A673 (cell line): Measurements from ENCODE around the gene FAM222B. TPM values are rescaled to one million over a fixed set of nuclear protein-coding genes. Genes with fewer than 3 reads are reported as not detected.
"Not testable (repeated sequence)": the region's sequence is repeated elsewhere in the genome, so short reads cannot be mapped to it uniquely, and the experiment has no call there.

Experiments used
- BruUV-seq: library from RNA; stranded (reverse); fragments of 400-500 nt; replicated peaks from 2 replicates; lab custom pipeline; 2021; lab: Mats Ljungman, UMichigan
- CTCF ChIA-PET: fragments of 300-600 bp; sonication (Branson Sonifier 250); formaldehyde crosslinking; loops from one replicate; lab custom pipeline; 2022; ENCODE audit warnings: antibody characterized with exemption; lab: Charles Lee
- POLR2A ChIA-PET: fragments of 300-600 bp; sonication (Branson Sonifier 250); formaldehyde crosslinking; loops from one replicate; lab custom pipeline; 2022; ENCODE audit warnings: antibody characterized with exemption; ENCODE audit not compliant: low non-redundant PET; lab: Charles Lee
- DNase-seq: peaks from one replicate; pipeline ENCODE4 v3.0.0-alpha.2; 2015; ENCODE audit warnings: low spot score
- H3K27ac ChIP-seq: fragments of 200-600 bp; sonication (generic); 2 replicates; pipeline ENCODE4 v1.5.1; 2016; ENCODE audit warnings: mixed run types, low read depth, mild to moderate bottlenecking, mixed read lengths, antibody characterized with exemption, low read length; ENCODE audit not compliant: poor library complexity, severe bottlenecking
- H3K27me3 ChIP-seq: fragments of 200-600 bp; sonication (generic); replicated peaks from 2 replicates; pipeline ENCODE4 v1.6.1; 2017; ENCODE audit warnings: mixed run types, low read depth, mild to moderate bottlenecking, mixed read lengths, antibody characterized with exemption, low read length; ENCODE audit not compliant: insufficient read depth, poor library complexity
- H3K36me3 ChIP-seq: fragments of 200-600 bp; sonication (generic); 2 replicates; pipeline ENCODE4 v1.6.1; 2016; ENCODE audit warnings: mixed run types, mild to moderate bottlenecking, mixed read lengths, antibody characterized with exemption, low read length; ENCODE audit not compliant: insufficient read depth, poor library complexity, severe bottlenecking
- H3K4me1 ChIP-seq: fragments of 200-600 bp; sonication (generic); 2 replicates; pipeline ENCODE4 v1.6.1; 2017; ENCODE audit warnings: mixed run types, mild to moderate bottlenecking, mixed read lengths, antibody characterized with exemption, low read length; ENCODE audit not compliant: insufficient read depth, poor library complexity, severe bottlenecking
- H3K4me3 ChIP-seq: fragments of 200-600 bp; sonication (generic); 2 replicates; pipeline ENCODE4 v1.5.1; 2016; ENCODE audit warnings: low read depth, mixed run types, mild to moderate bottlenecking, mixed read lengths, low read length; ENCODE audit not compliant: poor library complexity, severe bottlenecking
- H3K9me3 ChIP-seq: fragments of 200-600 bp; sonication (generic); 2 replicates; pipeline ENCODE4 v1.6.1; 2016; ENCODE audit warnings: mixed run types, low read depth, mild to moderate bottlenecking, mixed read lengths, antibody characterized with exemption, low read length; ENCODE audit not compliant: poor library complexity, severe bottlenecking
- EZH2 ChIP-seq: fragments of 200-600 bp; sonication (generic); IDR thresholded peaks from 2 replicates; pipeline ENCODE4 v1.6.1; 2017; ENCODE audit warnings: borderline replicate concordance, low read depth, mild to moderate bottlenecking, mixed read lengths, antibody characterized with exemption, low read length; ENCODE audit not compliant: poor library complexity, severe bottlenecking
- intact Hi-C: fragments of 100-400 bp; cut with micrococcal nuclease; formaldehyde crosslinking; loops from one replicate; pipeline ENCODE4 v1.10.0; 2022; ENCODE audit not compliant: unreplicated experiment
- total RNA-seq: library from RNA; stranded (reverse); gene quantifications from 2 replicates; pipeline ENCODE4 v1.2.3, GENCODE V29; 2021
- TF ChIP-seq, protein P1 (sequence below): fragments of 300-800, 200-600 bp; sonication (generic); conservative IDR thresholded peaks from 2 replicates; pipeline ENCODE4 v1.5.1; 2017; ENCODE audit warnings: low read depth, mild to moderate bottlenecking, antibody characterized with exemption, low read length, moderate library complexity, mixed read lengths

Gene FAM222B
- total RNA-seq, 1 experiment from 2014 or later = 27.3 TPM

DNA sequence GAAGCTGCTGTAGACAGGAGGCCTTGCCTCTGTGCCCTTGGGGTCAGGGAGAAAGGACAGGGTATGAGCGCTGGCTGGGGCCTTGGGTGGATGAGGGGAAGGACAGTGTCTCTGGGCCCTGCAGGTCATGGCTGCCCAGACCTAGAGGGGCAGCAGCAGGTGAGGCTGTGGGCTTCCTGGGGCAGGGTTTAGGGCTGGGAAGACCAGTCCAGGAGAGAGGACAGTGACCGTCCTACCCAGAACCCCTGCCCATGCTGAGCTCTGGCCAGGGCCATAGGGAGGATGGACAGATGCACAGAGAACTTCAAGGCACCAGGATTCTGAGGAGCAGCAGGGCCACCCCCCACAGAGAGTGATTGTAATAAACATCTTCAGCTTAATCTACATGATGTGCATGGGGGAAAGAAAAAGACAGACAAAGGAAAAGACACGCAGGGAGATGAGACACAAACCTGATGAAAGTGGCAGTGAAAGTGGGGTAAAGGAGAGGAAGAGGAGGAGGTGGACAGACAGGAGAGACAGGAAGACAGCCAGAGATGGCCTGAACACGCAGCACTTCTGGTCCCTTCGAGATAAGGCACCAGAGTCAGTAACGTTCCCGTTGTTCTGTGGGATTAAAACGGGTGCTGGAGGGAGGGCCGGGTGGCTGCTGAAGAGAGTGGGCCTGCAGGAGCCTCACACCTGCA, 37.4 kb upstream of the FAM222B start:
- intact Hi-C loops = no loop called here
- peaks cover 28% of the 10 kb centered on the region for H3K36me3 ChIP-seq
- H3K9me3 ChIP-seq = no peaks in the 10 kb centered on the region
- H3K27ac ChIP-seq = no peak overlapping the region
- no peak for DNase-seq
- no TSS peak for BruUV-seq
- TF ChIP-seq, protein P1, sequence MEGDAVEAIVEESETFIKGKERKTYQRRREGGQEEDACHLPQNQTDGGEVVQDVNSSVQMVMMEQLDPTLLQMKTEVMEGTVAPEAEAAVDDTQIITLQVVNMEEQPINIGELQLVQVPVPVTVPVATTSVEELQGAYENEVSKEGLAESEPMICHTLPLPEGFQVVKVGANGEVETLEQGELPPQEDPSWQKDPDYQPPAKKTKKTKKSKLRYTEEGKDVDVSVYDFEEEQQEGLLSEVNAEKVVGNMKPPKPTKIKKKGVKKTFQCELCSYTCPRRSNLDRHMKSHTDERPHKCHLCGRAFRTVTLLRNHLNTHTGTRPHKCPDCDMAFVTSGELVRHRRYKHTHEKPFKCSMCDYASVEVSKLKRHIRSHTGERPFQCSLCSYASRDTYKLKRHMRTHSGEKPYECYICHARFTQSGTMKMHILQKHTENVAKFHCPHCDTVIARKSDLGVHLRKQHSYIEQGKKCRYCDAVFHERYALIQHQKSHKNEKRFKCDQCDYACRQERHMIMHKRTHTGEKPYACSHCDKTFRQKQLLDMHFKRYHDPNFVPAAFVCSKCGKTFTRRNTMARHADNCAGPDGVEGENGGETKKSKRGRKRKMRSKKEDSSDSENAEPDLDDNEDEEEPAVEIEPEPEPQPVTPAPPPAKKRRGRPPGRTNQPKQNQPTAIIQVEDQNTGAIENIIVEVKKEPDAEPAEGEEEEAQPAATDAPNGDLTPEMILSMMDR = no peak
- TF ChIP-seq EZH2 = no peak
- no peaks in the 10 kb centered on the region for H3K4me1 ChIP-seq
- ChIA-PET POLR2A (no interaction called here), CTCF (interaction anchor here (0.5 to 1.3 kb wide), 2 partner anchors 84 to 116 kb away, joined by 3 to 9 read pairs; no protein-coding TSS in a partner anchor)
- no peak overlapping the region for H3K4me3 ChIP-seq
- no peaks in the 10 kb centered on the region for H3K27me3 ChIP-seq

DNA sequence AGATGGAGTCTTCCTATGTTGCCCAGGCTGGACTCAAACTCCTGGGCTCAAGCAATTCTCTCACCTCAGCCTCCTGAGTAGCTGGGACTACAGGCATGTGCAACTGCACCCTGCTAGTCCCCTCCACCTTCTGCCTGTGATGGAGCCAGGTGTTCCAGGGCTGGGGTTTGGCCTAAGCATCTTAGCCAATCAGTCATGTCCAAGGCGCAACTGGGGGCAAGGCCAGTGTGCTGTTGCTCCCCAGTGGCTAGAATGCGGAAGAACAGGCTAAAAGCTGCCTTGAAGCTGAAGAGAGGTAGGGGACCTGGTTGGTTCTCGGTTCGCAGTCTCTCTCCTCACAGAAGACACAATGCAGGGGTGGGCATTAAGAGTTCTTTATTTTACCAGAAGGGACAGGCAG, 36.4 kb upstream of the FAM222B start:
- intact Hi-C loops = no loop called here
- Histone ChIP-seq H3K36me3 (peaks cover 28% of the 10 kb centered on the region), H3K9me3 (no peaks in the 10 kb centered on the region), H3K4me3 (no peak overlapping the region), H3K27ac (no peak overlapping the region), H3K4me1 (no peaks in the 10 kb centered on the region), H3K27me3 (no peaks in the 10 kb centered on the region)
- ChIA-PET CTCF (interaction anchor here (1.2 to 1.3 kb wide), 2 partner anchors 115 to 118 kb away, joined by 3 to 9 read pairs; no protein-coding TSS in a partner anchor), POLR2A (interaction anchor here (0.7 to 0.8 kb wide), 2 partner anchors 88 to 415 kb away, joined by 4 to 7 read pairs; no protein-coding TSS in a partner anchor)
- DNase-seq = peak; percentile 32
- no TSS peak for BruUV-seq
- TF ChIP-seq EZH2 = no peak
- TF ChIP-seq, protein P1 = peak; percentile 32

DNA sequence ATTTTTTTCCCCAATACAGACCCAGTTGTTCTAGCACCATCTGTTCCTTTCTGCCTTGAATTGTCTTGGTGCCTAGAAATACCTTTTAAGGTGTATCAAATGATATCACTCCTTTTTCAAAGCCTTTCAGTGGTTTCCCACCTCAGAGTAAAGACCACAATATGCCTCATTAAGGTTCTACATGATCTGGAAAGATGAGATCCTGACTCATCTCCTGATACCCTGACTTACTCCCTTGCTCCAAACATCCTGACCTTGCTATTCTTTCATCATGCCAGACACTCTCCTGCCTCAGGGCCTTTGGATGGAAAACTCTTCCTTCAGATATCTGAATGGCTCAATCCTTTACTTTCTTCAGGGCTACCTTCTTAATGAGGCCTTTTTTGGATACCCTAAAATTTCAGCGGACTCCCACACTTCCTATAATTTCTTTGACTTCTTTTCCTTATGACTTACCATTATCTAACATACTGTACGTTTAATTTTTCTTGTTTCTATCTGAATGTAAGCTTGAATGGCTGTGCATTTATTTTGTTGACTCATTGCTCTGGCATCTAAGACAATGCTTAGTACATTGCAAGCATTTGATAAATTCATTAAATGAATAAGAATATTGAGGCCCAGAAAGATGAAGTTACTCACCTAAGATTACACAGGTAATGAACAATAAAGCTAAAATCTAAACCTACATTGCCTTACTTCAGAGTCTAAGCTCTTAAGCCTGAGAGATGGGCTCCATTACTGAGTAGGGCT, 35.7 kb upstream of the FAM222B start:
- ChIA-PET CTCF (interaction anchor here (1.2 to 1.3 kb wide), 2 partner anchors 115 to 117 kb away, joined by 3 to 9 read pairs; no protein-coding TSS in a partner anchor), POLR2A (interaction anchor here (0.8 kb wide), 1 partner anchor 416 kb away, joined by 4 read pairs; no protein-coding TSS in a partner anchor)
- Histone ChIP-seq H3K27me3 (no peaks in the 10 kb centered on the region), H3K36me3 (peaks cover 28% of the 10 kb centered on the region), H3K27ac (no peak overlapping the region), H3K9me3 (no peaks in the 10 kb centered on the region), H3K4me3 (no peak overlapping the region), H3K4me1 (no peaks in the 10 kb centered on the region)
- TF ChIP-seq, protein P1 = no peak
- no peak for TF ChIP-seq EZH2
- no peak for DNase-seq
- no TSS peak for BruUV-seq
- intact Hi-C loops = no loop called here

DNA sequence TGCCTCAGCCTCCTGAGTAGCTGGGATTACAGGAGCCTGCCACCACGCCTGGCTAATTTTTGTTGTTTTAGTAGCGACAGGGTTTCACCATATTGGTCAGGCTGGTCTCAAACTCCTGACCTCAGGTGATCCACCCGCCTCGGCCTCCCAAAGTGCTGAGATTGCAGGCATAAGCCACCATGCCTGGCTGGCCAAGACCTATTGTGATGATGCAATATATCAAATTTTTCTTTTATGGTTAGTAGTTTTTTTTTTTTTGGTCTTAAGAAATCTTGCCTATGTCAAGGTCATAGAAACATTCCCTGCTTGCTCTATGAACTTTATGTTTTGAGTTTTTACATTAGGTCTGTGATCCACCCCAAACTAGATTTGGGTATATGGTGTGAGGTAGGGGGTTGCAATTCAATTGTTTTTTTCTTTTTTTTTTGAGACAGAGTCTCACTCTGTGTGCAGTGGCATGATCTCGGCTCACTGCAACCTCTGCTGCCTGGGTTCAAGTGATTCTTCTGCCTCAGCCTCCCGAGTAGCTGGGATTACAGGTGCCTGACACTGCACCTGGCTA, 34.6 kb upstream of the FAM222B start:
- H3K4me1 ChIP-seq, POLR2A ChIA-PET, H3K9me3 ChIP-seq, BruUV-seq, H3K27me3 ChIP-seq, H3K4me3 ChIP-seq, DNase-seq, H3K27ac ChIP-seq, intact Hi-C loops: not testable (repeated sequence)
- H3K36me3 ChIP-seq = peaks cover 24% of the 10 kb centered on the region
- CTCF ChIA-PET = interaction anchor here (1.0 kb wide), 1 partner anchor 114 kb away, joined by 3 read pairs; no protein-coding TSS in a partner anchor
